Stomach (tissue), 9 donors: ENCODE measurements around the gene B3GNT9. TPM values are rescaled to one million over a fixed set of nuclear protein-coding genes. Genes with fewer than 3 reads are reported as not detected.

ENCODE experiments used
- DNase-seq, 2 donors: peaks; one replicate each; pipeline versions ENCODE4 v3.0.0 to v3.0.0-alpha.2; 2013 to 2019
- H3K27ac ChIP-seq, 5 donors: fragments of 200-600 bp in 4 of 5; sonication (generic) in 4 of 5; one replicate each; pipeline ENCODE4 v1.5.1; 2013 to 2019; ENCODE audit warnings: mild to moderate bottlenecking in 1 of 5, moderate library complexity in 1 of 5
- H3K27me3 ChIP-seq, 3 donors: fragments of 200-600 bp; sonication (generic); one replicate each; pipeline ENCODE4 v1.5.1; 2017 to 2019; ENCODE audit warnings: mixed run types in 1 of 3
- H3K36me3 ChIP-seq, 4 donors: fragments of 200-600 bp; sonication (generic); 1 replicate in 3 of 4; 2 replicates in 1 of 4; pipeline ENCODE4 v1.5.1; 2016 to 2019
- H3K4me1 ChIP-seq, 4 donors: fragments of 200-600 bp; sonication (generic); one replicate each; pipeline ENCODE4 v1.5.1; 2016 to 2019
- H3K4me3 ChIP-seq, 4 donors: fragments of 200-600 bp; sonication (generic) in 3 of 4; one replicate each; pipeline ENCODE4 v1.5.1; 2016 to 2019; ENCODE audit warnings: mild to moderate bottlenecking in 1 of 4
- H3K9me3 ChIP-seq, 4 donors: fragments of 200-600 bp; sonication (generic); one replicate each; pipeline ENCODE4 v1.5.1; 2016 to 2019
- CTCF ChIP-seq, 7 experiments: fragments of 450-650 bp in 4 of 7; fragments of 200-600 bp in 3 of 7; sonication (generic) in 3 of 7; IDR thresholded peaks; one replicate each; pipeline ENCODE4 v1.5.1; 2016 to 2019; ENCODE audit warnings: antibody characterized with exemption in 7 of 7, control low read depth in 2 of 7, mild to moderate bottlenecking in 1 of 7
- EP300 ChIP-seq: sonication (generic); formaldehyde crosslinking; IDR thresholded peaks from one replicate; pipeline ENCODE4 v1.6.1; 2017; ENCODE audit warnings: antibody characterized with exemption
- POLR2A ChIP-seq, 4 donors: fragments of 450-650 bp; IDR thresholded peaks; one replicate each; pipeline ENCODE4 v1.6.1; 2016; ENCODE audit warnings: antibody characterized with exemption in 4 of 4, control low read depth in 2 of 4, mild to moderate bottlenecking in 1 of 4, moderate library complexity in 1 of 4
- POLR2AphosphoS5 ChIP-seq, 3 donors: sonication (generic); formaldehyde crosslinking; IDR thresholded peaks; one replicate each; pipeline ENCODE4 v1.6.1; 2016; ENCODE audit warnings: antibody characterized with exemption in 3 of 3
- WGBS, 5 donors: extraction: QIAGEN DNeasy Blood & Tissue Kit in 3 of 5; methylation state at CpG; one replicate each; pipeline versions ENCODE4 v1.1.5 to v1.1.7; 2013 to 2018; 5-methylcytosine and 5-hydroxymethylcytosine counted together
- intact Hi-C: fragments of 100-400 bp; cut with DNase I; formaldehyde crosslinking; loops from one replicate; pipeline ENCODE4 v1.15.1; 2023; ENCODE audit warnings: low total_unique reads
- polyA plus RNA-seq, 3 donors: library from polyadenylated mRNA; stranded (reverse); fragments of 200-250 nt; gene quantifications; one replicate each; pipeline ENCODE4 v1.2.3, GENCODE V29; 2013
- total RNA-seq, 5 donors: library from RNA; depleted of rRNA; stranded (reverse); fragments of >200 nt; gene quantifications; one replicate each; pipeline versions ENCODE4 v1.1.0 to v1.2.3, GENCODE V29; 2014 to 2016
- donor health status: healthy with polysubstance abuse.
- donor health status: Bipolar disorder and iron deficiency.
- donor health status: healthy.

B3GNT9 gene
- total and polyA plus RNA-seq, 8 donors: 0.58 to 11.2 (median 4.2) TPM

- DNase-seq: no peak
- H3K27ac ChIP-seq: no peak overlapping the region
- intact Hi-C loops: no loop called here
- H3K27me3 ChIP-seq: peaks cover 0 to 8% (median 0%) of the 10 kb centered on the region in 3 donors
- H3K4me1 ChIP-seq: peaks cover 30 to 82% (median 51%) of the 10 kb centered on the region in 4 donors
- no peak overlapping the region for H3K4me3 ChIP-seq
- 84 to 94% (median 91%) methylated on average over 9 to 13 of the region's 13 CpGs for WGBS, 5 donors
- peaks cover 0 to 7% (median 1%) of the 10 kb centered on the region in 4 donors for H3K36me3 ChIP-seq
- TF ChIP-seq POLR2AphosphoS5 (IDR thresholded peaks at IDR 0.05) (no peak), CTCF (IDR thresholded peaks at IDR 0.05) (no peak), POLR2A (IDR thresholded peaks at IDR 0.05) (no peak), EP300 (no peak)
- H3K9me3 ChIP-seq: no peaks in the 10 kb centered on the region
Observed at GRCh38 chr16:67179421-67180080, 28.8 kb upstream of the B3GNT9 start.

DNA sequence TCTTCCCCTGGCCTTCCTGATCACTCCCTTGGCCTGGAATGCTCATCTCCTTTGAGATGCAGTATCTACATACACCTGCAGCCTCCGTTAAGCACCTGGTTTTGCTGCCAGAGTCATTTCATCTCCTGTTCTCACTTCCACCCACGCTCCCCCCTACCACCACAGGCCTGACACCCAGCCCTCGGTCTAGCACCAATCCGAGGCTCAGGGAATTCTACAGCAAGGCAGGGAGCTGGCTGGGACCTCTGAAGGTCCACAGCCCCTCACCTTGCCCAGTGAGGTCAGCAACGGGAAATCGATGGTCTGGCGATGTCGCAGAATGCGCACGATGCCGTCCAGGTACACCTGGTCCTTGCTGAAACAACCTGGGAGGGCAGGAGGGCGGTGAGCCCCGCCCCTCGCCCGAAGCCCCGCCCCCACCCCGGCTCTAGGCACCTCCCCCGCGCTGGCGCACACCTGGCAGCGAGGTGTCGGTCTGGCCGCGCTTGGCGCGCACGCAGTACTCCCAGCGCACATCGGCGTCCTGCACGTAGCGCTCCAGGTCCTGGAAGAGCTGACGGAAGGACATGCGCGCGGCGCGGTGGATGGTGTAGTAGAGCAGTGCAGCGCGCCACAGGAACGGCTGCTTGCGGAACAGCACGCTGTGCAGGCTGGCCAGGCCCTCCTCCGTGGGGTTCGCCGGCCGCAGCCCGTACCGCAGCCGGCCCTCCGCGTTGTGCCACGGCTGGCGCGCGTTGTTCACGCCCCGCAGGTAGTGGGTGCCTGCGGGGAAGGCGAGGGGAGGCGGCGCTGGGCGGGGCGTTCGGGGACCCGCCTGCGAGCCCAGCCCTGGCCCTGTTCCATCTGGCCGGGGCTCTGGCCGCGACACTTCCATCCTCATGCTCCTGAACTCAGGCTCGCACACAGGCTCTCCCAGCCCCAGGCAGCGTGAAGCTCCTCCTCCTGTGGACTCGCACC lies 27.2 kb upstream of the B3GNT9 start:
- no peaks in the 10 kb centered on the region for H3K9me3 ChIP-seq
- peaks cover 0 to 7% (median 1%) of the 10 kb centered on the region in 4 donors for H3K36me3 ChIP-seq
- peak overlapping the region; percentile 76 to 92 (median 85) for H3K27ac ChIP-seq
- WGBS, 5 donors: 3 to 24% (median 4%) methylated on average over 12 to 73 of the region's 73 CpGs
- intact Hi-C loops: no loop called here
- H3K27me3 ChIP-seq: peaks cover 0 to 18% (median 0%) of the 10 kb centered on the region in 3 donors
- TF ChIP-seq EP300: no peak
- no peak for TF ChIP-seq POLR2A (IDR thresholded peaks at IDR 0.05)
- TF ChIP-seq POLR2AphosphoS5 (IDR thresholded peaks at IDR 0.05): peak in 2 of 3 donors; percentile 80 to 87
- peak in 2 of 7 experiments; percentile 11 to 35 for TF ChIP-seq CTCF (IDR thresholded peaks at IDR 0.05)
- H3K4me3 ChIP-seq: peak overlapping the region; percentile 36 to 53 (median 48)
- peaks cover 37 to 87% (median 58%) of the 10 kb centered on the region in 4 donors for H3K4me1 ChIP-seq
- peak; percentile 88 to 94 for DNase-seq

- TF ChIP-seq POLR2A (IDR thresholded peaks at IDR 0.05) (no peak), POLR2AphosphoS5 (IDR thresholded peaks at IDR 0.05) (no peak), EP300 (no peak), CTCF (IDR thresholded peaks at IDR 0.05) (no peak)
- Histone ChIP-seq H3K4me1 (peaks cover 37 to 78% (median 49%) of the 10 kb centered on the region in 4 donors), H3K36me3 (peaks cover 0 to 7% (median 1%) of the 10 kb centered on the region in 4 donors), H3K4me3 (no peak overlapping the region), H3K9me3 (no peaks in the 10 kb centered on the region), H3K27ac (no peak overlapping the region), H3K27me3 (peaks cover 0 to 18% (median 0%) of the 10 kb centered on the region in 3 donors)
- DNase-seq: no peak
- 84 to 95% (median 89%) methylated on average over 7 to 12 of the region's 12 CpGs for WGBS, 5 donors
- intact Hi-C loops: no loop called here
Observed at GRCh38 chr16:67176662-67177061, 25.9 kb upstream of the B3GNT9 start.

DNA sequence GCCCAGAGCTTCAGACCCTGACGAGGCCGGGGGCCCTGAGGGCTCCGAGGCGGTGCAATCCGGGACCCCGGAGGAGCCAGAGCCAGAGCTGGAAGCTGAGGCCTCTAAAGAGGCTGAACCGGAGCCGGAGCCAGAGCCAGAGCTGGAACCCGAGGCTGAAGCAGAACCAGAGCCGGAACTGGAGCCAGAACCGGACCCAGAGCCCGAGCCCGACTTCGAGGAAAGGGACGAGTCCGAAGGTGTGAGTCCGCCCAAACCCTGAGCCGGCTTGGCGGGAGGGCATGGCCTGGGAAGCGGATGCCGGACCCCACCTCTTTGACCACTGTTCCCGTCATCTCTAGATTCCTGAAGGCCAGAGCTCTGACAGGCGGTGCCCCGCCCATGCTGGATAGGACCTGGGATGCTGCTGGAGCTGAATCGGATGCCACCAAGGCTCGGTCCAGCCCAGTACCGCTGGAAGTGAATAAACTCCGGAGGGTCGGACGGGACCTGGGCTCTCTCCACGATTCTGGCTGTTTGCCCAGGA lies 24.0 kb upstream of the B3GNT9 start:
- no peak for DNase-seq
- H3K36me3 ChIP-seq: peaks cover 0 to 7% (median 1%) of the 10 kb centered on the region in 4 donors
- no peak for TF ChIP-seq POLR2AphosphoS5 (IDR thresholded peaks at IDR 0.05)
- TF ChIP-seq CTCF (IDR thresholded peaks at IDR 0.05): no peak
- no peak for TF ChIP-seq EP300
- TF ChIP-seq POLR2A (IDR thresholded peaks at IDR 0.05): no peak
- H3K4me3 ChIP-seq: peak overlapping the region; percentile 43 to 52 (median 49)
- H3K9me3 ChIP-seq: no peaks in the 10 kb centered on the region
- H3K4me1 ChIP-seq: peaks cover 48 to 79% (median 61%) of the 10 kb centered on the region in 4 donors
- intact Hi-C loops: no loop called here
- peaks cover 0 to 27% (median 0%) of the 10 kb centered on the region in 3 donors for H3K27me3 ChIP-seq
- 50 to 63% (median 56%) methylated on average over 23 to 31 of the region's 31 CpGs for WGBS, 5 donors
- peak overlapping the region; percentile 63 to 92 (median 89) for H3K27ac ChIP-seq
